HepG2 (cell line): Measurements from ENCODE around the gene KCNA1. TPM values are rescaled to one million over a fixed set of nuclear protein-coding genes. Genes with fewer than 3 reads are reported as not detected.

ENCODE experiments used
- FOXO4 ChIP-seq: sonication (generic); formaldehyde crosslinking; conservative IDR thresholded peaks from 2 replicates; pipeline ENCODE4 v1.8.1; 2023; ENCODE audit warnings: missing genetic modification reagents
- LCORL ChIP-seq, 2 experiments: fragments of 450-650 bp in 1 of 2; sonication (generic) in 1 of 2; formaldehyde crosslinking in 1 of 2; IDR thresholded peaks; 2 replicates each; pipeline versions ENCODE4 v1.5.0 to v1.6.1; 2017 to 2020; ENCODE audit warnings: antibody characterized with exemption in 1 of 2, missing genetic modification reagents in 1 of 2
- NBN ChIP-seq: fragments of 450-650 bp; conservative IDR thresholded peaks from 2 replicates; pipeline ENCODE4 v1.6.1; 2017
- PATZ1 ChIP-seq: sonication (generic); formaldehyde crosslinking; IDR thresholded peaks from 2 replicates; pipeline ENCODE4 v1.4.0; 2020; ENCODE audit warnings: missing genetic modification reagents
- PHB2 ChIP-seq: fragments of 450-650 bp; IDR thresholded peaks from 2 replicates; pipeline ENCODE4 v1.6.1; 2018; ENCODE audit not compliant: partially characterized antibody
- SALL2 ChIP-seq: sonication (generic); formaldehyde crosslinking; IDR thresholded peaks from 2 replicates; pipeline ENCODE4 v1.8.1; 2023; ENCODE audit warnings: mild to moderate bottlenecking, missing genetic modification reagents, inconsistent platforms
- ZNF160 ChIP-seq: sonication (generic); formaldehyde crosslinking; IDR thresholded peaks from 2 replicates; pipeline ENCODE4 v1.8.0; 2022; ENCODE audit warnings: mild to moderate bottlenecking, inconsistent platforms, missing genetic modification reagents
- ZNF660 ChIP-seq: sonication (generic); formaldehyde crosslinking; IDR thresholded peaks from 2 replicates; pipeline ENCODE4 v1.5.1; 2020; ENCODE audit warnings: mild to moderate bottlenecking, low read depth, missing genetic modification reagents, borderline replicate concordance
- ZNF724P ChIP-seq: sonication (generic); formaldehyde crosslinking; IDR thresholded peaks from 2 replicates; pipeline ENCODE4 v1.8.0; 2022; ENCODE audit warnings: missing genetic modification reagents, borderline replicate concordance
- ZNF775 ChIP-seq: sonication (generic); formaldehyde crosslinking; IDR thresholded peaks from 2 replicates; pipeline ENCODE4 v1.4.0; 2020; ENCODE audit warnings: missing genetic modification reagents, mild to moderate bottlenecking, moderate library complexity, borderline replicate concordance
- polyA plus RNA-seq, 8 experiments: library from polyadenylated mRNA; depleted of rRNA in 3 of 8; stranded (reverse) in 7 of 8; unstranded in 1 of 8; fragments of >200 nt; fragmentation: Illumina TruSeq in 4 of 8; extraction: Trizol in 4 of 8; gene quantifications; 2 replicates each; pipeline versions ENCODE4 v1.2.1 to v1.2.3, GENCODE V29; 2011 to 2016; ENCODE audit warnings: low read depth in 4 of 8, missing spikeins in 1 of 8, mixed read lengths in 1 of 8; ENCODE audit not compliant: insufficient read depth in 1 of 8
- total RNA-seq, 5 experiments: library from RNA; depleted of rRNA; stranded (reverse); fragments of >200 nt; fragmentation: Illumina TruSeq; extraction: Trizol; gene quantifications; 2 replicates each; pipeline ENCODE4 v1.2.3, GENCODE V29; 2016; ENCODE audit warnings: low read depth in 1 of 5

KCNA1 gene
- total and polyA plus RNA-seq, 2 of the 13 experiments (the other 11 are each of a cell fraction or from before 2014, with no cell fraction given), result not detected

- TF ChIP-seq PATZ1 (CRISPR knock-in tag) (no peak), ZNF775 (CRISPR knock-in tag) (no peak), SALL2 (CRISPR knock-in tag) (no peak), ZNF160 (CRISPR knock-in tag) (no peak), ZNF724P (CRISPR knock-in tag) (no peak), FOXO4 (CRISPR knock-in tag) (no peak), ZNF660 (CRISPR knock-in tag) (no peak), LCORL (IDR thresholded peaks at IDR 0.05) (no peak), LCORL (CRISPR knock-in tag; IDR thresholded peaks at IDR 0.05) (no peak), NBN (no peak), PHB2 (no peak)
These were observed 333 bp upstream of the KCNA1 start (continued) for GRCh38 chr12:4909410-4909733.
